Activated T-helper 2 cell treated with anti-CD3 and anti-CD28 coated beads, Interferon-gamma antibody, Interleukin-2, Interleukin-4, amounts not matched to agents 10 μg/mL and 5 μg/mL and 100 μg/mL, durations not matched to agents 14 hours and 24 hours and 36 hours (primary cell): ENCODE measurements around the gene ARMC8. TPM values are rescaled to one million over a fixed set of nuclear protein-coding genes. Genes with fewer than 3 reads are reported as not detected.

Experiments used
- DNase-seq: peaks from one replicate; pipeline ENCODE4 v3.0.0; 2021; ENCODE audit warnings: low spot score
- H3K27ac Mint-ChIP-seq: one replicate; pipeline ENCODE4 v1.8.0; 2021; ENCODE audit warnings: mixed read lengths
- H3K27me3 Mint-ChIP-seq: one replicate; pipeline ENCODE4 v1.8.0; 2021; ENCODE audit warnings: low read depth, mixed read lengths
- H3K36me3 Mint-ChIP-seq: one replicate; pipeline ENCODE4 v1.8.0; 2021; ENCODE audit warnings: low read depth, mixed read lengths
- H3K4me1 Mint-ChIP-seq: one replicate; pipeline ENCODE4 v1.8.0; 2021; ENCODE audit warnings: low read depth, mixed read lengths
- H3K4me3 Mint-ChIP-seq: one replicate; pipeline ENCODE4 v1.8.0; 2021; ENCODE audit warnings: low read depth, mild to moderate bottlenecking, moderate library complexity, mixed read lengths
- H3K9me3 Mint-ChIP-seq: one replicate; pipeline ENCODE4 v1.8.0; 2021; ENCODE audit warnings: mixed read lengths
- intact Hi-C: fragments of 100-400 bp; cut with micrococcal nuclease; formaldehyde crosslinking; loops from one replicate; pipeline ENCODE4 v1.15.1; 2023
- total RNA-seq: library from RNA; stranded (reverse); gene quantifications from 2 replicates; pipeline ENCODE4 v1.2.3, GENCODE V29; 2022

Gene ARMC8
- total RNA-seq, 1 donor from 2014 or later, result 40.6 TPM

DNA sequence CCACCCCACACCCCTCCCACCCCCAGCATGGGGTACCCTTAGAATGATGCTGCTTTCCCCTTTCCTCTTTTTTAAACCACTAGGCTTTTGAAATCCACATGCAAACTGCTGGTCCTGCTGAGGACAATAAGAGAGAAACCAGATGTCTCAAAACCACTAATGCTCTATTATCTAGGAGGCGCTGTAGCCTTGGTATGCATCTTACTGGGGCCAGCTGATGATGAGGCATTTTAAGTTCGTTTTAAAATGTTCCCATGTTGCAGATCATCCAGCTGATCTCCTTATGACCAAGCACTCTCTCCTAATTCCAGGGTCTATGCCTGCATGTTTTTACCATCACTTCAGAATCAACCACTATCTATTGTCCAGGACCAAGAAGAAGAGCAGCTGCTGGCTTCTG, 141.2 kb downstream of the ARMC8 start:
- Mint-ChIP-seq H3K9me3 (no peaks in the 10 kb centered on the region), H3K4me3 (peak overlapping the region; percentile 76), H3K27me3 (peaks cover 10% of the 10 kb centered on the region), H3K27ac (no peak overlapping the region), H3K4me1 (peaks cover 29% of the 10 kb centered on the region), H3K36me3 (no peaks in the 10 kb centered on the region)
- DNase-seq, result no peak
- intact Hi-C loops, result loop anchor here (5.0 to 10.0 kb wide), 2 partner anchors 261 to 266 kb away; partner anchors contain the start of gene CEP70

DNA sequence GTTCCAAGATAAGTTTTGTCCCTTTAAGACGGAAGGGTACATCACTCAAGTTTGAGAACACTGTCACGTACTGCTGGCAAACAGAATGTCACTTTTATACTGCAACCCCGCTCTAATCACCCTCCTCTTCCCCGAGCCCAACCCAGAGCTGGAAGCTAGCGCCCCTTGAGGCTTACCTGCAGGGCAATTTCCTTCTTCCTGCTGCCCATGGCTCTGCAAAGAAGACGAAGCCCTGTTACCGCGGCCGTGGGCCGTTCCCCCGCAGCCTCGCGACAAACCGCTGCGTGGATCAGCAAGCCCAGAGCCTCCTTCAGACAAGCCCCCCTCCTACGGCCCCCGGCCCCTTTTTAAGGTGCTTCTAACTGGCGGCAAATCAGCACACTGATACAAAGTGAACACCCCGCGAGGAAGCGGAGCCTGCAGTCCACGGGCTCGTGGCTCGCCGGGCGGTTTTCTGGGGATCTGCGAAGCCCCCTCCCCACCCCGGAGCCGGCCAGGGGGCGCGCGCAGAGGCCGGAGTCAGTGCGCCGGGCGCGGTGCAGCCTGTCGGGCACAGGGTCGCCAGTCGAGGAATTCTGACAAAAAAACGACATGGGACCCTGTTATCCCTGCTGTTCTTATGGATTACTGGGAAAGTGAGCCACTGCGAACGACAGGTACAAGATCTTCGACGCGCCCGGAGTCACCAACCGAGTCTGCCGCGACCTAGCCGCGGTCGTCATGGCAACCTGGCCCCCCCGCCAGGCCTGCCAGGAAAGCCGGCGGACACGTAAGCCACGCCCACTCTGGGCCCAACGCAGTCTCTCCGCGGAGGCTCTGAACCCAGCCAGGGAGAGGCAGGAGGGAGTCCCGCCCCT, 142.3 kb downstream of the ARMC8 start, which contains the start of gene NME9:
Gene NME9 (minus strand): TSS at position 725 of the 857 bp plus-strand sequence. CDS start 516 bp downstream, at position 209.
- DNase-seq, result peak; percentile 77
- Mint-ChIP-seq H3K4me1 (peaks cover 19% of the 10 kb centered on the region), H3K27ac (peak within 1 kb of the TSS; percentile 63), H3K4me3 (peak within 1 kb of the TSS; percentile 83), H3K36me3 (no peaks in the 10 kb centered on the region), H3K9me3 (no peaks in the 10 kb centered on the region), H3K27me3 (peaks cover 13% of the 10 kb centered on the region)
- intact Hi-C loops, result loop anchor here (1.0 to 10.0 kb wide), 3 partner anchors 142 to 265 kb away; partner anchors contain the start of genes ARMC8 and CEP70

DNA sequence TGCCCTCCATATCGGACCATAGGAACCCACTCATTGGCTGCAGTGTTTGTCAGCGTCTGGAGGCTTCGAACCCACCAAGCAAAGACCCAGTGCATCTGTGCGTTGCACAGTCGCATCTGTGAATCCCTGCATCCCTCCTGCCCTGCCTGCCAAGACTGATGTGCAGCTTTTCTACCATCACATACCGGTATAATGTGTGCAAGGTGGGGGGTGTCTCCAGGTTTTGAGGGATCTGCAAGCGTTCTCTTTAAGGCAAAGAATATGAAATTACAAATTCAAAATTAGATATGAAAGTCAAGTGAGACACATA, 142.8 kb downstream of the ARMC8 start:
- peaks cover 14% of the 10 kb centered on the region for H3K4me1 Mint-ChIP-seq
- no peaks in the 10 kb centered on the region for H3K36me3 Mint-ChIP-seq
- H3K27ac Mint-ChIP-seq, result peak overlapping the region; percentile 40
- no peaks in the 10 kb centered on the region for H3K9me3 Mint-ChIP-seq
- peak overlapping the region; percentile 83 for H3K4me3 Mint-ChIP-seq
- peaks cover 13% of the 10 kb centered on the region for H3K27me3 Mint-ChIP-seq
- DNase-seq, result no peak
- intact Hi-C loops, result loop anchor here (1.0 to 10.0 kb wide), 3 partner anchors 143 to 265 kb away; partner anchors contain the start of genes ARMC8 and CEP70

DNA sequence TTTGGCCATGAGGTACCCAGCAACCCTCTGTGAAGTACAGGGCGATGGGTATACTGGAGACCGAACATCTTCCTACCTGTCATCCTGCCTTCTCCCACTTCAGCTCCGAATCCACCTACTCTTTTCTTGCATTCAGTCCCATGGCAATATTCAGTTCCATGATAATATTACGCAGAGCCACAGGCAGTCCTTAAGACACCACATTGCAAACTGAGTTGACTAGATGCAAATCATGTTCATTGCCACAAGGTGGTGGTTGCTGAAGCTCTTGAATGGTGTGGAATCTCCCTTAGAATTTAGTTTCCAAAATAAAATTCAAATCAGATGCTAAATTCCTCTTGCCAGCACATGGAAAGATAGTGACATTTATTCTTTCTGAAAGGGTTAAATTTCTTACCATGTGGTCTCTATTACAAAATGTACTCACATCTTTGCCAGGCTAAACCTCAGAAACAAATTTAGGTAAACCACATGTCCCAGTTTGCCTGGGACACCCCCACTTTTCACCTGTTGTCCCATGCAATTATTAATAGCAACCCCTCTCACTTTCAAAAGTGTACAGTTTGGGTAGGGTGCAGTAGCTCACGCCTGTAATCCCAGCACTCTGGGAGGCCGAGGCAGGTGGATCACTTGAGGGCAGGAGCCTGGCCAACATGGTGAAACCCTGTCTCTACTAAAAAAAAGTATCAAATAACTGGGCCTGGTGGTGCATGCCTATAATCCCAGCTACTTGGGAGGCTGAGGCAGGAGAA, 144.2 kb downstream of the ARMC8 start:
- H3K9me3 Mint-ChIP-seq, result no peaks in the 10 kb centered on the region
- no peak overlapping the region for H3K4me3 Mint-ChIP-seq
- H3K4me1 Mint-ChIP-seq, result peaks cover 13% of the 10 kb centered on the region
- no peak overlapping the region for H3K27ac Mint-ChIP-seq
- peaks cover 13% of the 10 kb centered on the region for H3K27me3 Mint-ChIP-seq
- intact Hi-C loops, result no loop called here
- DNase-seq, result no peak
- H3K36me3 Mint-ChIP-seq, result no peaks in the 10 kb centered on the region

DNA sequence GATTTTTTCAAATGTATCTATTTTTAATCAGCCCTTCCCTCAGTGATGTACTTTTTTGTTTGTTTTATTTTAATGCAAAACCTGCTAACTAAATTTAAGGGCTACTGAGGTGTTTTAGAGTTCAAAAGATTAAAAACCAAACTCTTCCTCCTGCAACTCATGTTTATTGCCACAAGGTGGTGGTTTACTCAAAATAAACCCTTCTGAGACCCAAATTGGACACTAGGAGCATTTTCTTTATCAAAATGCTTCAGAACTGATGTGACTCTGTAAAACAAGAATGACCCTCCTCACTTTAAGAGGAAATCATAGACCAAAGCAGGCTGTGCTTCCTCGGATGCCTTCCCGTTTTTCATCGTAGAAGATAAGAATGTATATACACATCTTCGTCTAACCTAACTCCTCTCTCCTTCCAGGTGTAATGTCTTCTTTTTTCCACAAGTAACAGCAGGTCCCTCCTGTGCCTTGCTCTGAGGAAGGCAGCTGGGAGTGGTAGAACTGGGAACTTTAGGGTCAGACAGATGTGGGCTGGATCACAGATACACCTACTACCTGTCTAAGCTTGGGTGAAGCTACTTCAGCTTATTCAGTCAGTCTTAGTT, 145.5 kb downstream of the ARMC8 start:
- H3K36me3 Mint-ChIP-seq, result no peaks in the 10 kb centered on the region
- no peaks in the 10 kb centered on the region for H3K9me3 Mint-ChIP-seq
- H3K4me1 Mint-ChIP-seq, result peaks cover 13% of the 10 kb centered on the region
- H3K4me3 Mint-ChIP-seq, result no peak overlapping the region
- DNase-seq, result no peak
- intact Hi-C loops, result no loop called here
- H3K27me3 Mint-ChIP-seq, result peaks cover 13% of the 10 kb centered on the region
- no peak overlapping the region for H3K27ac Mint-ChIP-seq

DNA sequence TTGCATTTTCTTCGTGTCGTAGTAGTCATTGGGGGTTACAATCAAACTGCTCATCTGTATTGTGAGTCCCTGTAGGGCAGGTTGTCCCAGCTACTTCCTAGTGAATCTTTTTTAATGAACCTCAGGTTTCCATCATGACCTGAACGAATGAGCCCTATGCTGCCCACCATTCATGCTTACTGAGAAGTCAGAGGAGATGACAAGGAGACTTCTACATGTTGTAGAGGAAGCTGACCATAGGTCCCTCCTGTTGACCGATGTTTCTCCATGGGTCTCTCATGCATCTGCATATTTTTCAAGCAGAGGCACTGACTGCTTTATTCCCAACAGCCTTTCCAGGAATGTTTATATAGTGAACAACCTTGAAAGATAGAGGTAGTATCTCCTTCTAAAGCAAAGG, 147.5 kb downstream of the ARMC8 start:
- no peaks in the 10 kb centered on the region for H3K9me3 Mint-ChIP-seq
- H3K27me3 Mint-ChIP-seq, result peaks cover 14% of the 10 kb centered on the region
- no peak for DNase-seq
- peaks cover 4% of the 10 kb centered on the region for H3K4me1 Mint-ChIP-seq
- no peaks in the 10 kb centered on the region for H3K36me3 Mint-ChIP-seq
- intact Hi-C loops, result no loop called here
- H3K27ac Mint-ChIP-seq, result no peak overlapping the region
- H3K4me3 Mint-ChIP-seq, result no peak overlapping the region

DNA sequence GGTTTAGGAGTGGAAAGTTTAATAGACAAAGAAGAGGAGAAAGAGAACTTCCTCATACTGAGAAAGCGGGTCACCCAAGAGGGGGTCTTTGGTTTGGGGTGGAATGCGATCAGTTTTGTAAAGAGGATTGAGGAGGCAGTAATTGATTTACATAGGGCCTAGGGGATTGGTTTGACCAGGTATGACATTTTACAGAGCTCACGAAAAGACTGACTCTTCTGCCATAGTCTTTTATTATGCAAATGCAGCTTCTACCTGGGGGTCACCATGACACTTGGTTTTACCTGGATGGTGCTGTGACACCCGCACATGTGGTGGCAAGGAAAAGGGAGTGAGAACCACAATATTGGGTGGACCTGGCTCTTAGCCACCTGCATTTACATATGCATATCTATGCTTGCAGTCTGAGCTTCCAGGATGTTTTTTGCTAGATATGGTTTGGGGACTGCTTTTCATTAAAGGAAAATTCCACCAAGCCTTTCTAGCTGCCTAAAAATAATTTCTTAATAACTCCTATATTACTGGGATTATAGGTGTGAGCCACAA, 149.4 kb downstream of the ARMC8 start:
- Mint-ChIP-seq H3K4me3 (no peak overlapping the region), H3K27ac (no peak overlapping the region), H3K36me3 (no peaks in the 10 kb centered on the region), H3K4me1 (no peaks in the 10 kb centered on the region), H3K27me3 (peaks cover 9% of the 10 kb centered on the region), H3K9me3 (no peaks in the 10 kb centered on the region)
- intact Hi-C loops, result no loop called here
- no peak for DNase-seq

DNA sequence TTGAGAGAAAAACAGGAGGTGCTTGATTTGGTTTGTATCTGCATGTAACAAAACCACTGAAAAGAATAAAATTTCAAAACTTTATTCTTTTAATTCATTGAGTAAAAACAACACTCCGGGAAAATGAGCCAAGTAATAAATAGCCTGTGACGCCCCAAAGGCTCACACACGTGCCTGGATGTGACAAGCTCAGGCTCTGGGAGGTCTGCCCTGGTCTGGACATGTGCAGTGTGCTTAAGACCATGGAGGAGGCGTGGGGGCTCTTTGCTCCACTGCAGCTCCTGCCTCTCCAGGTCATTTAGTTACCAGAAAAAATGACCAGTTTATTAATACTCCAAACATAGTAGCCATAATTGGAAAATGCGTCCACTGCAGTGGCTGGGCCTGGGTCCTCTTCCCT, 151.1 kb downstream of the ARMC8 start:
- H3K9me3 Mint-ChIP-seq, result no peaks in the 10 kb centered on the region
- DNase-seq, result no peak
- no peak overlapping the region for H3K27ac Mint-ChIP-seq
- H3K27me3 Mint-ChIP-seq, result peaks cover 7% of the 10 kb centered on the region
- no peaks in the 10 kb centered on the region for H3K4me1 Mint-ChIP-seq
- H3K36me3 Mint-ChIP-seq, result no peaks in the 10 kb centered on the region
- intact Hi-C loops, result no loop called here
- no peak overlapping the region for H3K4me3 Mint-ChIP-seq

DNA sequence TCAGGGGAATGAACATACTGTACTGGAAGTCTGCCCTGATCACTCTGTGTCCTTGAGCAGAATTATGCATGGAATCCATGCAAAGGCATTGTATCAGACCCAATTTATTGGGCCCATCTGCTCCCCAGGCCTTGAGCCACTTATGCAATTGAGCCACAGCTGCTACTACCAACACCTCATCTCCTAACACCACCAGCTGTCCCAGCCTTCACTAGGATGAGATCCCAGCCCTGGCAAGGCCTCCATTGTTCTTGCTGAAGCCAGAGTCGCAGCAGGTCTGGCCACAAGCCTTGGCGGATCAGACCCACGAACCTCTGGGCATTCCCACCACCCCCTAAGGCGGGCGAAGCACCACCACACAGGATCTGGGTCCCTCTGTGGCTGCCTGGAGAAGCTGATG, 151.7 kb downstream of the ARMC8 start:
- Mint-ChIP-seq H3K9me3 (no peaks in the 10 kb centered on the region), H3K4me3 (no peak overlapping the region), H3K4me1 (no peaks in the 10 kb centered on the region), H3K27me3 (peaks cover 4% of the 10 kb centered on the region), H3K36me3 (no peaks in the 10 kb centered on the region), H3K27ac (no peak overlapping the region)
- intact Hi-C loops, result no loop called here
- DNase-seq, result no peak

DNA sequence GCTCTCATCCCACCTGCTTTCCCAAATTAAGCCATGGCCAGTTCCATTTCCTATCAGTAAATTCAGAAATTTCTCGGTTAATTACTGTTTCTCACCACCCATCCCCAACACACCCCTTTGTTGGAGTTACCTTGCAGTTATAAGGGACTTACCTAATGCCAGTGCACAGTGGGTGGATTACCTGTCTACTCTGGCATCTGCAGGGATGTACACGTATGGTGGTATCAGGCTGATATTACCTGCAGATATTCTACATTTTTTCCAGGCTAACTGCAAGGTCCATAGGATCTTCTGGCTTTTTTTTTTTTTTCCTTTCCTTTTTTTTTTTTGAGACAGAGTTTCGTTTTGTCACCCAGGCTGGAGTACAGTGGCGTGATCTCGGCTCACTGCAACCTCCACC, 153.4 kb downstream of the ARMC8 start:
- peaks cover 6% of the 10 kb centered on the region for H3K27me3 Mint-ChIP-seq
- H3K4me1 Mint-ChIP-seq, result no peaks in the 10 kb centered on the region
- no peak for DNase-seq
- no peak overlapping the region for H3K4me3 Mint-ChIP-seq
- no peak overlapping the region for H3K27ac Mint-ChIP-seq
- H3K9me3 Mint-ChIP-seq, result no peaks in the 10 kb centered on the region
- intact Hi-C loops, result no loop called here
- no peaks in the 10 kb centered on the region for H3K36me3 Mint-ChIP-seq

DNA sequence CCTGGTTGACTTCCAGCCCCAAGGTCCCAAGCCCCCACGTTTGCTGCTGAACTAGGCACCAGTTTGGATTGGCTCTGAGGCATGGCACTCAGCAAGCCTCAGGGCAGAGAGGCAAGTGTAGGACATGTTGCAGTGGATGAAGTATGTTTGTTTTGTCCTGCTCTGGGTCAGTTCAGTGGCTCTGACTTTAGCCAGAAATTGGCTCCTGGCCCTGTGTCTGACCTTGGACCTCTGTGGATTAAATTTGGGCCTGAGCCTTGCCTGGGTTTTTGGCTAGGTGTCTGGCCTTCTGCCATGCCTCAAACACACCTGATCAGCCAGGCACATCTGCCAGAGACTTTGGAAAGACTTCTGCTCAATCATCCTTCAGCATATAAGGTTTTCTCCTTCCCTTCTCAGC, 157.7 kb downstream of the ARMC8 start:
- Mint-ChIP-seq H3K4me1 (peaks cover 5% of the 10 kb centered on the region), H3K27ac (no peak overlapping the region), H3K9me3 (peaks cover 3% of the 10 kb centered on the region), H3K4me3 (no peak overlapping the region), H3K36me3 (peaks cover 3% of the 10 kb centered on the region), H3K27me3 (peaks cover 32% of the 10 kb centered on the region)
- intact Hi-C loops, result no loop called here
- DNase-seq, result no peak
